HG03064 (cell line): ENCODE data around the gene POLR2I.
"Not testable (repeated sequence)": the region's sequence is repeated elsewhere in the genome, so short reads cannot be mapped to it uniquely, and the experiment has no call there.

Source experiments
- ATAC-seq: cut with Tn5 transposase; IDR thresholded peaks from one replicate; pipeline ENCODE4 v1.9.1; 2021; ENCODE audit warnings: low read depth; ENCODE audit not compliant: unreplicated experiment

POLR2I gene

GRCh38 chr19:36068810-36069499 is 45.7 kb downstream of the POLR2I start:
- ATAC-seq, result not testable (repeated sequence)

DNA sequence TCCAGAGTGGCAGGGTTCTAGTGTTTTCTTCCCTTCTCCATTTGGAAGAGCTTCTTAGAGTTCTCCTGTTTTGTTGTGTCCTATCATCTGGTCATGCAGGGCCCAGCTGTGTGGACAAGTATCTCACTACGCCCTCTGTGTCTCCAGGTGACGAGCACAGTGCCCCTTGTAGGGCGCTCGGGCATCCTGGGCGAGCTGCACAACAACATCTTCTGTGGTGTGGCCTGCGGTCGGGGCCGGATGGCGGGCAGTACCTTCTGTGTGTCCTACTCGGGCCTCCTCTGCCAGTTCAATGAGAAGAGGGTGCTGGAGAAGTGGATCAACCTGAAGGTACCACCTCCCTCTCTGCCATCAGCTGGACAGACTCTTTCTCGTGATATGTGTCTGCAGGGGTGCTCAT is 47.0 kb downstream of the POLR2I start:
- ATAC-seq, result no peak

DNA sequence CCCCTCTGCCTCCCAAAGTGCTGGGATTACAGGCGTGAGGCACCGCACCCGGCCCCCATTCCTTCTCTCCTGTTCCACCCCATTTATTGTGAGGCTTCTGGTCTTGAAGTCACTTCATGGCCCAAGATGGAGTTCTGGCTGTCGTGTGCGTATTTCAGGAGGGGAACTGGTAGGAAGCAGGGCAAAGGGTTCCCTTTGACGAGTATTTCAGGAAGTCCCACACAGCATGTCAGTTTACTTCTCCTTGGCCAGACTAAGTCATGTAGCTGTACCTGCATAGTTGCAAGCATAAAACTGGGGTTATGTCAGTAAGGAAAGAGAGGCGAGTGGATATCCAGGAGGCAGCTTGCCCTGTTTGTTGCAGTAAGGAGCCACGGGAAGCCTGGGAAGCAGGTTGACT is 49.8 kb downstream of the POLR2I start:
- no peak for ATAC-seq
